ENCODE data around the gene ARID1A.

The ARID1A gene

DNA sequence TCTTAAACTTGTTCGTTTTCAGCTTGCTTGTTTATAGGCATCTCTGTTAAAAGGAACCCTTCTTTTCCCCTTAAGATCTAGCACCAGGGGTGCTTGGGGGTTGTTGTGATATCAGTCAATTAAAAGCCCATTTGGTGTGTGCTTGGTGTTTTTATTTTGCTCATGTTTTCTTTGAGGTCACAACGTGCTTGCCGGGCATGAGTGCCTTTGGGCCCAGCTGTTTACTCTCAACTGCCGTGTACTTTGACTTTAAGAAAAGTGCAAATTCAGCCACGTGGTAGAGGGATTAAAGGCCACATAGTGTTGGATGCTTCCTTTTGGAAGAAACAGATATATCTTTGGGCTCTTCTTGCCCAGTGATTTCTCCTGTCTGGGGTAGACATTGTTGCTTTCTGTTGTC lies 10.5 kb downstream of the ARID1A start:
- Histone ChIP-seq H3K56ac (ENCODE audit: low read length) (peak overlapping the region; percentile 46), H2BK120ac (ENCODE audit: low read depth, low read length) (no peak overlapping the region), H2AK5ac (ENCODE audit: low read length) (no peak overlapping the region), H3K18ac (ENCODE audit: low read length) (no peak overlapping the region), H3K4ac (ENCODE audit: low read depth, low read length) (no peak overlapping the region), H3K79me2 (ENCODE audit: control insufficient read depth, insufficient read depth, low read length) (peaks cover 91% of the 10 kb centered on the region), H3K9ac (ENCODE audit: low read length) (peak overlapping the region; percentile 19), H3K4me3 (ENCODE audit: low read length) (no peak overlapping the region), H3K79me1 (ENCODE audit: low read length) (peaks cover 6% of the 10 kb centered on the region), H3K27ac (ENCODE audit: low read depth, low read length) (no peak overlapping the region), H4K8ac (ENCODE audit: low read depth, low read length) (no peak overlapping the region), H3K27me3 (ENCODE audit: insufficient read depth, low read length, poor library complexity) (no peaks in the 10 kb centered on the region), H4K5ac (ENCODE audit: low read length) (no peak overlapping the region), H3K23ac (ENCODE audit: low read length) (no peak overlapping the region), H2BK5ac (ENCODE audit: low read length) (no peak overlapping the region), H3K36me3 (ENCODE audit: control insufficient read depth, insufficient read depth, low read length) (peaks cover 1% of the 10 kb centered on the region), H3K4me2 (ENCODE audit: low read length) (no peak overlapping the region), H2BK15ac (replicated peaks; ENCODE audit: low read depth) (no peak overlapping the region), H3K4me1 (ENCODE audit: control insufficient read depth, low read depth, low read length) (peaks cover 15% of the 10 kb centered on the region)
- no peak for DNase-seq
- WGBS (ENCODE audit: extremely low coverage, insufficient coverage, low lambda C conversion rate): no CpG with 5 or more reads among the region's 5 CpGs

DNA sequence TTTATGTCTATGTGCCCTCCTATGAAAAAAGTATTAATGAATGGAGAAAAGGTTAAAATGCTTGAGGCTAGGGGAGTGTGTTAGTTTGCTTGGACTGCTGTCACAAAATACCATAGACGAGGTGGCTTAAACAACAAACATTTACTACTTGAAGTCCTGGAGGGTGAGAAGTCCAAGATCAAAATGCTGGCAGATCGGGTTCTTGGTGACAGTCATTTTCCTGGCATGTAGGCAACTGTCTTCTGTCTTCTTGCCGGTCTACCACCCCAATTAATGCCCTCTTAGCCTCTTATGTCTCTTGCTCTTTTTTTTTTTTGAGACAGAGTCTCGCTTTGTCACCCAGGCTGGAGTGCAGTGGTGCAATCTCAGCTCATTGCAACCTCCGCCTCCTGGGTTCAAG lies 15.0 kb downstream of the ARID1A start:
- H3K79me1 ChIP-seq (ENCODE audit: low read length): peaks cover 2% of the 10 kb centered on the region
- WGBS (ENCODE audit: extremely low coverage, insufficient coverage, low lambda C conversion rate): no CpG with 5 or more reads among the region's 5 CpGs
- no peak overlapping the region for H3K4me2 ChIP-seq (ENCODE audit: low read length)
- H3K4ac ChIP-seq (ENCODE audit: low read depth, low read length): no peak overlapping the region
- no peaks in the 10 kb centered on the region for H3K27me3 ChIP-seq (ENCODE audit: insufficient read depth, low read length, poor library complexity)
- no peak overlapping the region for H2AK5ac ChIP-seq (ENCODE audit: low read length)
- H2BK15ac ChIP-seq (replicated peaks; ENCODE audit: low read depth): no peak overlapping the region
- H2BK120ac ChIP-seq (ENCODE audit: low read depth, low read length): no peak overlapping the region
- H4K8ac ChIP-seq (ENCODE audit: low read depth, low read length): no peak overlapping the region
- no peak overlapping the region for H3K27ac ChIP-seq (ENCODE audit: low read depth, low read length)
- H3K23ac ChIP-seq (ENCODE audit: low read length): no peak overlapping the region
- H3K9ac ChIP-seq (ENCODE audit: low read length): no peak overlapping the region
- H3K56ac ChIP-seq (ENCODE audit: low read length): no peak overlapping the region
- no peak overlapping the region for H4K5ac ChIP-seq (ENCODE audit: low read length)
- H2BK5ac ChIP-seq (ENCODE audit: low read length): no peak overlapping the region
- peaks cover 1% of the 10 kb centered on the region for H3K36me3 ChIP-seq (ENCODE audit: control insufficient read depth, insufficient read depth, low read length)
- H3K4me1 ChIP-seq (ENCODE audit: control insufficient read depth, low read depth, low read length): peaks cover 10% of the 10 kb centered on the region
- H3K18ac ChIP-seq (ENCODE audit: low read length): no peak overlapping the region
- H3K79me2 ChIP-seq (ENCODE audit: control insufficient read depth, insufficient read depth, low read length): peaks cover 90% of the 10 kb centered on the region
- H3K4me3 ChIP-seq (ENCODE audit: low read length): no peak overlapping the region
- DNase-seq: no peak

DNA sequence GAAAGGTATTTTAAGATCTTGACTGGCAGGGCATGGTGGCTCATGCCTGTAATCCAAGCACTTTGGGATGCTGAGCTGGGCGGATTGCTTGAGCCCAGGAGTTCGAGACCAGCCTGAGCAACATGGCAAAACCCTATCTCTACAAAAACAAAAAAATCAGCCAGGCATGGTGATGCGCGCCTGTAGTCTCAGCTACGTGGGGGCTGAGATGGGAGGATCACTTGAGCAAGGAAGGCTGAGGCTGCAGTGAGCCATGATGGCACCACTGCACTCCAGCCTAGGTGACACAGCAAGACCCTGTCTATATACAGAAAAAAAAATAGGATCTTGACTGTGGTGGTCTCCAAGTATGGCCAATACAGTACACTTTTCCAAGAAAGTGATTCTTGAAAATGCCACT lies 16.0 kb downstream of the ARID1A start:
- Histone ChIP-seq H3K27ac (ENCODE audit: low read depth, low read length) (no peak overlapping the region), H3K4ac (ENCODE audit: low read depth, low read length) (no peak overlapping the region), H3K79me1 (ENCODE audit: low read length) (peaks cover 2% of the 10 kb centered on the region), H2AK5ac (ENCODE audit: low read length) (no peak overlapping the region), H3K4me2 (ENCODE audit: low read length) (no peak overlapping the region), H4K5ac (ENCODE audit: low read length) (no peak overlapping the region), H3K9ac (ENCODE audit: low read length) (no peak overlapping the region), H3K79me2 (ENCODE audit: control insufficient read depth, insufficient read depth, low read length) (peaks cover 88% of the 10 kb centered on the region), H3K4me1 (ENCODE audit: control insufficient read depth, low read depth, low read length) (peaks cover 2% of the 10 kb centered on the region), H3K56ac (ENCODE audit: low read length) (no peak overlapping the region), H4K8ac (ENCODE audit: low read depth, low read length) (no peak overlapping the region), H3K27me3 (ENCODE audit: insufficient read depth, low read length, poor library complexity) (no peaks in the 10 kb centered on the region), H2BK5ac (ENCODE audit: low read length) (no peak overlapping the region), H3K23ac (ENCODE audit: low read length) (no peak overlapping the region), H3K18ac (ENCODE audit: low read length) (no peak overlapping the region), H2BK120ac (ENCODE audit: low read depth, low read length) (no peak overlapping the region), H3K4me3 (ENCODE audit: low read length) (no peak overlapping the region), H2BK15ac (replicated peaks; ENCODE audit: low read depth) (no peak overlapping the region), H3K36me3 (ENCODE audit: control insufficient read depth, insufficient read depth, low read length) (peaks cover 1% of the 10 kb centered on the region)
- no peak for DNase-seq
- no CpG with 5 or more reads among the region's 5 CpGs for WGBS (ENCODE audit: extremely low coverage, insufficient coverage, low lambda C conversion rate)

DNA sequence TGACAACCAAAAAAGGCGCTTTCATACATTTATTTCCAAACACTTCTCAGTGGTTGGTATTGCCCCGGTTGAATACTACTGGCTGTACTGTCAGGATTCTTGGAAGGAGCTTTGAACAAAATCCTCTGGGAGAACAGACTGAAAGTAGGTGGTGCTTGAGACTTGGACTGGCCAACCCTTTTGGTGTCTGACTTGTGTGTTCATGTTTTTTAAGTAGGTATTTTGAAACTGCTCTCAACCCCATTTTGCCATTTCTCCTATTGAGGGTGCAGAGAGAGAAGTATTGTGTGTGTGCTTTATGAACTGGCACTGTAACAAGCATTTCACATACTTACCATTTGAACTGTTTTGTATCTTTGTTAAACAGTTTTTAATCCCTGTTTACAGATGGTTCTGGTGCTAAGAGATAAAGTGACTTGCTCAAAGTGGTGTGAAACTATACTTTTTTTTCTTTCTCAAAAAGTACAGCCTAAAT lies 21.2 kb downstream of the ARID1A start:
- H3K36me3 ChIP-seq (ENCODE audit: control insufficient read depth, insufficient read depth, low read length): no peaks in the 10 kb centered on the region

DNA sequence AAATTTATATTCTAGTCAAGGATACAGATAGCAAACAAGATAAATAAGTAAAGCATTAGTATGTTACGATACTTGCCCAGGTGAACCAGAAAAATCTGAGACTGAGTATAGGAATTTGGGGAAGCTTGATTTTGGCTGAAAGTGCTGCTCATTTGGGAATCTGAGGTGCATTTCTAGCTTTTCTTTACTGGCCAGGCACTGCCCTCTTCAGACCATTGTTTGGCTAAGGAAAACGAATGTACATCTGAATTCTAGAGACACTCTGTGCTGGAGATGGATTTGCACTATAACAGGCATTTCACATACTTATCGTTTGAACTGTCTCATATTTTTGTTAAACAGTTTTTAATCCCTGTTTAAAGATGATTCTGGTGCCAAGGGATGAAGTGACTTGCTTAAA lies 23.4 kb downstream of the ARID1A start:
- no CpG with 5 or more reads among the region's 3 CpGs for WGBS (ENCODE audit: extremely low coverage, insufficient coverage, low lambda C conversion rate)
- Histone ChIP-seq H4K5ac (ENCODE audit: low read length) (no peak overlapping the region), H4K8ac (ENCODE audit: low read depth, low read length) (no peak overlapping the region), H3K4me2 (ENCODE audit: low read length) (no peak overlapping the region), H3K36me3 (ENCODE audit: control insufficient read depth, insufficient read depth, low read length) (no peaks in the 10 kb centered on the region), H3K79me1 (ENCODE audit: low read length) (peaks cover 9% of the 10 kb centered on the region), H3K56ac (ENCODE audit: low read length) (no peak overlapping the region), H3K4me1 (ENCODE audit: control insufficient read depth, low read depth, low read length) (peaks cover 12% of the 10 kb centered on the region), H3K79me2 (ENCODE audit: control insufficient read depth, insufficient read depth, low read length) (peaks cover 82% of the 10 kb centered on the region), H3K18ac (ENCODE audit: low read length) (no peak overlapping the region), H3K4me3 (ENCODE audit: low read length) (no peak overlapping the region), H3K23ac (ENCODE audit: low read length) (no peak overlapping the region), H3K27me3 (ENCODE audit: insufficient read depth, low read length, poor library complexity) (no peaks in the 10 kb centered on the region), H2BK15ac (replicated peaks; ENCODE audit: low read depth) (no peak overlapping the region), H3K9ac (ENCODE audit: low read length) (no peak overlapping the region), H2AK5ac (ENCODE audit: low read length) (no peak overlapping the region), H3K27ac (ENCODE audit: low read depth, low read length) (no peak overlapping the region), H2BK120ac (ENCODE audit: low read depth, low read length) (no peak overlapping the region), H2BK5ac (ENCODE audit: low read length) (no peak overlapping the region), H3K4ac (ENCODE audit: low read depth, low read length) (no peak overlapping the region)
- DNase-seq: no peak

More for the DNA sequence above, 21.2 kb downstream of the ARID1A start:
- H3K4me3 ChIP-seq (ENCODE audit: low read length): no peak overlapping the region
- no peak overlapping the region for H3K9ac ChIP-seq (ENCODE audit: low read length)
- H2AK5ac ChIP-seq (ENCODE audit: low read length): no peak overlapping the region
- H2BK120ac ChIP-seq (ENCODE audit: low read depth, low read length): no peak overlapping the region
- peaks cover 90% of the 10 kb centered on the region for H3K79me2 ChIP-seq (ENCODE audit: control insufficient read depth, insufficient read depth, low read length)
- no peaks in the 10 kb centered on the region for H3K27me3 ChIP-seq (ENCODE audit: insufficient read depth, low read length, poor library complexity)
- H3K27ac ChIP-seq (ENCODE audit: low read depth, low read length): no peak overlapping the region
- H2BK5ac ChIP-seq (ENCODE audit: low read length): no peak overlapping the region
- DNase-seq: no peak
- H3K79me1 ChIP-seq (ENCODE audit: low read length): peaks cover 7% of the 10 kb centered on the region
- H3K18ac ChIP-seq (ENCODE audit: low read length): no peak overlapping the region
- no peak overlapping the region for H2BK15ac ChIP-seq (replicated peaks; ENCODE audit: low read depth)
- H4K5ac ChIP-seq (ENCODE audit: low read length): no peak overlapping the region
- H3K23ac ChIP-seq (ENCODE audit: low read length): no peak overlapping the region
- H3K4me1 ChIP-seq (ENCODE audit: control insufficient read depth, low read depth, low read length): peaks cover 8% of the 10 kb centered on the region
- no CpG with 5 or more reads among the region's 2 CpGs for WGBS (ENCODE audit: extremely low coverage, insufficient coverage, low lambda C conversion rate)
- H3K4ac ChIP-seq (ENCODE audit: low read depth, low read length): no peak overlapping the region
- no peak overlapping the region for H3K56ac ChIP-seq (ENCODE audit: low read length)
- no peak overlapping the region for H3K4me2 ChIP-seq (ENCODE audit: low read length)
- H4K8ac ChIP-seq (ENCODE audit: low read depth, low read length): no peak overlapping the region

DNA sequence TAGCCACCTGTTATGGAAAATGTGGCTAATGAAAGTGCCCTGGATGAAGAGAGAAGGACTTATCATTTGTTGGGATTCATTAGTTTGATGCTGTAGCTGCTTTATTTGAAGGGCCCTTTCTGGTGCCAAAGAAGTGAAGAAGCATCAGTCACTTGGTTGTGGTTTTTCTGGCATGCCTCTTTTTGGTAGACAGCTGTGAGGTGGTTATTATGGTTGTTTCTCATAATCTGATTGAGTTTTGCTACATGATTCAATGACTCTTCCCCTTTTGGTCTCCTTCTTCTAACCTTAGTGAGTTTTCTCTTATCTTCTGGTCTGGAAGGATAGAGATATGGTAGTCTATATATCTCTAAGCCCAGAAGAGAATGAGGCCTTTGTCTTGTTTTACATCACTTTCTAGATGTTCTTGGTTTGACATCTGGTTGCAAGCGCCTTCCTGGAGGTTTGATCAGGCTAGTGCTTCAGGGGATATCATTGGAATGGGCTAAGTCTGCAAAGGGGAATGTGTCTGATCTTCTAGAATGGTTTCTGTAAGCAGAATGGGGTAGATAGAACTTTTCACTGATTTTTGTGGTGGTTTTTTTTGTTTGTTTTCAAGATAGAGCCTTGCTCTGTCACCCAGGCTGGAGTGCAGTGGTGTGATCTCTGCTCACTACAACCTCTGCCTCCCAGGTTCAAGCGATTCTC lies 26.0 kb downstream of the ARID1A start:
- peaks cover 10% of the 10 kb centered on the region for H3K79me1 ChIP-seq (ENCODE audit: low read length)
- H3K27me3 ChIP-seq (ENCODE audit: insufficient read depth, low read length, poor library complexity): no peaks in the 10 kb centered on the region
- peaks cover 80% of the 10 kb centered on the region for H3K79me2 ChIP-seq (ENCODE audit: control insufficient read depth, insufficient read depth, low read length)
- H3K4me3 ChIP-seq (ENCODE audit: low read length): no peak overlapping the region
- no peak for DNase-seq
- H3K4me1 ChIP-seq (ENCODE audit: control insufficient read depth, low read depth, low read length): peaks cover 22% of the 10 kb centered on the region
- H4K8ac ChIP-seq (ENCODE audit: low read depth, low read length): no peak overlapping the region
- no peak overlapping the region for H3K27ac ChIP-seq (ENCODE audit: low read depth, low read length)
- H3K18ac ChIP-seq (ENCODE audit: low read length): peak overlapping the region; percentile 47
- no peak overlapping the region for H3K4me2 ChIP-seq (ENCODE audit: low read length)
- H3K4ac ChIP-seq (ENCODE audit: low read depth, low read length): no peak overlapping the region
- H3K56ac ChIP-seq (ENCODE audit: low read length): no peak overlapping the region
- no peak overlapping the region for H2AK5ac ChIP-seq (ENCODE audit: low read length)
- no peak overlapping the region for H2BK120ac ChIP-seq (ENCODE audit: low read depth, low read length)
- whole genome bisulfite sequencing (ENCODE audit: extremely low coverage, insufficient coverage, low lambda C conversion rate): no CpG with 5 or more reads among the region's 2 CpGs
- no peaks in the 10 kb centered on the region for H3K36me3 ChIP-seq (ENCODE audit: control insufficient read depth, insufficient read depth, low read length)
- no peak overlapping the region for H4K5ac ChIP-seq (ENCODE audit: low read length)
- H3K9ac ChIP-seq (ENCODE audit: low read length): no peak overlapping the region
- H2BK5ac ChIP-seq (ENCODE audit: low read length): no peak overlapping the region
- no peak overlapping the region for H3K23ac ChIP-seq (ENCODE audit: low read length)
- H2BK15ac ChIP-seq (replicated peaks; ENCODE audit: low read depth): no peak overlapping the region

All from mesendoderm (in vitro differentiated cells).